Type B pancreatic cell (in vitro differentiated cells): ENCODE data around the gene THYN1. TPM values are rescaled to one million over a fixed set of nuclear protein-coding genes. Genes with fewer than 3 reads are reported as not detected.
"Not testable (repeated sequence)": the region's sequence is repeated elsewhere in the genome, so short reads cannot be mapped to it uniquely, and the experiment has no call there.

Experiments
- DNase-seq: peaks from one replicate; pipeline ENCODE4 v3.0.0; 2021; ENCODE audit warnings: mixed read lengths; ENCODE audit not compliant: unreplicated experiment; ENCODE audit errors: extremely low spot score
- H3K27ac Mint-ChIP-seq: 2 replicates; pipeline ENCODE4 v1.8.0; 2021; ENCODE audit warnings: mild to moderate bottlenecking, mixed read lengths
- H3K27me3 Mint-ChIP-seq: 2 replicates; pipeline ENCODE4 v1.8.0; 2021; ENCODE audit warnings: mixed read lengths
- H3K36me3 Mint-ChIP-seq: 2 replicates; pipeline ENCODE4 v1.8.0; 2021; ENCODE audit warnings: mixed read lengths
- H3K4me1 Mint-ChIP-seq: one replicate; pipeline ENCODE4 v1.8.0; 2021; ENCODE audit warnings: mixed read lengths; ENCODE audit not compliant: unreplicated experiment
- H3K4me3 Mint-ChIP-seq: 2 replicates; pipeline ENCODE4 v1.8.0; 2021; ENCODE audit warnings: mild to moderate bottlenecking, mixed read lengths
- H3K9me3 Mint-ChIP-seq: 2 replicates; pipeline ENCODE4 v1.8.0; 2021; ENCODE audit warnings: mixed read lengths
- CTCF ChIP-seq: fragments of 200-600 bp; sonication (generic); conservative IDR thresholded peaks from 2 replicates; pipeline ENCODE4 v1.5.0; 2021; ENCODE audit warnings: antibody characterized with exemption, mild to moderate bottlenecking
- total RNA-seq: library from RNA; stranded (reverse); gene quantifications from 2 replicates; pipeline ENCODE4 v1.2.1, GENCODE V29; 2021; ENCODE audit warnings: low replicate concordance

The THYN1 gene
- total RNA-seq, 1 donor from 2014 or later, result 44.3 TPM

- TF ChIP-seq CTCF, result no peak
- H3K27me3 Mint-ChIP-seq, result peaks cover 12% of the 10 kb centered on the region
- DNase-seq, result no peak
- peaks cover 15% of the 10 kb centered on the region for H3K4me1 Mint-ChIP-seq
- H3K4me3 Mint-ChIP-seq, result no peak overlapping the region
- H3K9me3 Mint-ChIP-seq, result no peaks in the 10 kb centered on the region
- no peaks in the 10 kb centered on the region for H3K36me3 Mint-ChIP-seq
- H3K27ac Mint-ChIP-seq, result no peak overlapping the region
These were observed 37.5 kb upstream of the THYN1 start for GRCh38 chr11:134290646-134291045.

GRCh38 chr11:134289789-134290188, 36.6 kb upstream of the THYN1 start:
- no peak for TF ChIP-seq CTCF
- no peak for DNase-seq
- Mint-ChIP-seq H3K9me3 (no peaks in the 10 kb centered on the region), H3K27me3 (peaks cover 12% of the 10 kb centered on the region), H3K36me3 (no peaks in the 10 kb centered on the region), H3K4me1 (peaks cover 15% of the 10 kb centered on the region), H3K27ac (no peak overlapping the region), H3K4me3 (no peak overlapping the region)

GRCh38 chr11:134289167-134289566, 36.0 kb upstream of the THYN1 start:
- peaks cover 12% of the 10 kb centered on the region for H3K27me3 Mint-ChIP-seq
- no peak for TF ChIP-seq CTCF
- DNase-seq, result no peak
- no peak overlapping the region for H3K4me3 Mint-ChIP-seq
- H3K36me3 Mint-ChIP-seq, result no peaks in the 10 kb centered on the region
- peaks cover 15% of the 10 kb centered on the region for H3K4me1 Mint-ChIP-seq
- H3K9me3 Mint-ChIP-seq, result no peaks in the 10 kb centered on the region
- H3K27ac Mint-ChIP-seq, result no peak overlapping the region

- H3K4me1 Mint-ChIP-seq, result peaks cover 15% of the 10 kb centered on the region
- H3K36me3 Mint-ChIP-seq, result no peaks in the 10 kb centered on the region
- H3K9me3 Mint-ChIP-seq, result no peaks in the 10 kb centered on the region
- no peak for TF ChIP-seq CTCF
- H3K27ac Mint-ChIP-seq, result no peak overlapping the region
- no peak for DNase-seq
- H3K27me3 Mint-ChIP-seq, result peaks cover 18% of the 10 kb centered on the region
- no peak overlapping the region for H3K4me3 Mint-ChIP-seq
These were observed 35.3 kb upstream of the THYN1 start for GRCh38 chr11:134288486-134288885.

- TF ChIP-seq CTCF, result no peak
- DNase-seq, result no peak
- H3K27ac Mint-ChIP-seq, result no peak overlapping the region
- no peaks in the 10 kb centered on the region for H3K9me3 Mint-ChIP-seq
- no peak overlapping the region for H3K4me3 Mint-ChIP-seq
- H3K4me1 Mint-ChIP-seq, result peaks cover 15% of the 10 kb centered on the region
- no peaks in the 10 kb centered on the region for H3K36me3 Mint-ChIP-seq
- H3K27me3 Mint-ChIP-seq, result peaks cover 21% of the 10 kb centered on the region
These were observed 34.4 kb upstream of the THYN1 start for GRCh38 chr11:134287561-134287960.

- H3K27me3 Mint-ChIP-seq, result peaks cover 42% of the 10 kb centered on the region
- not testable (repeated sequence) for H3K4me3 Mint-ChIP-seq, H3K4me1 Mint-ChIP-seq, H3K27ac Mint-ChIP-seq, DNase-seq, H3K9me3 Mint-ChIP-seq, H3K36me3 Mint-ChIP-seq
These were observed 31.2 kb upstream of the THYN1 start for GRCh38 chr11:134284349-134284748.
